ENCODE results near the gene PCBP3.
"Not testable (repeated sequence)": the region's sequence is repeated elsewhere in the genome, so short reads cannot be mapped to it uniquely, and the experiment has no call there.

Gene PCBP3

GRCh38 chr21:45831991-45832740 is 188.6 kb downstream of the PCBP3 start:
- DNase-seq, result no peak

- DNase-seq, result not testable (repeated sequence)
Measured at GRCh38 chr21:45832741-45833235, 189.3 kb downstream of the PCBP3 start.

GRCh38 chr21:45833414-45833813 is 189.9 kb downstream of the PCBP3 start:
- peak in 1 of 2 donors; percentile 25 for DNase-seq

- DNase-seq, result no peak
Measured at GRCh38 chr21:45834026-45834715, 190.6 kb downstream of the PCBP3 start.

- no peak for DNase-seq
Measured at GRCh38 chr21:45834821-45835293, 191.3 kb downstream of the PCBP3 start.

GRCh38 chr21:45835301-45836267 is 192.1 kb downstream of the PCBP3 start:
- no peak for DNase-seq

GRCh38 chr21:45836268-45836655 is 192.7 kb downstream of the PCBP3 start:
- DNase-seq, result no peak

GRCh38 chr21:45836694-45837670 is 193.5 kb downstream of the PCBP3 start:
- DNase-seq, result no peak

GRCh38 chr21:45837936-45838335 is 194.4 kb downstream of the PCBP3 start:
- peak in 1 of 2 donors; percentile 5 for DNase-seq

- DNase-seq, result no peak
Measured at GRCh38 chr21:45838634-45839033, 195.1 kb downstream of the PCBP3 start.

- no peak for DNase-seq
Measured at GRCh38 chr21:45839274-45839673, 195.7 kb downstream of the PCBP3 start.

- DNase-seq, result no peak
Measured at GRCh38 chr21:45841033-45841432, 197.5 kb downstream of the PCBP3 start.

GRCh38 chr21:45843426-45843825 is 199.9 kb downstream of the PCBP3 start:
- DNase-seq, result no peak

- DNase-seq, result no peak
Measured at GRCh38 chr21:45844181-45844580, 200.7 kb downstream of the PCBP3 start.

GRCh38 chr21:45845063-45845769 is 201.7 kb downstream of the PCBP3 start:
- DNase-seq, result no peak

GRCh38 chr21:45845770-45846090 is 202.2 kb downstream of the PCBP3 start:
- no peak for DNase-seq

- peak in 1 of 2 donors; percentile 14 for DNase-seq
Measured at GRCh38 chr21:45846373-45847160, 203.0 kb downstream of the PCBP3 start.

GRCh38 chr21:45847870-45848269 is 204.3 kb downstream of the PCBP3 start:
- no peak for DNase-seq

GRCh38 chr21:45848331-45848730 is 204.8 kb downstream of the PCBP3 start:
- DNase-seq, result no peak

GRCh38 chr21:45848805-45849204 is 205.3 kb downstream of the PCBP3 start:
- DNase-seq, result no peak
